Activated B cell treated with CpG ODN at 0.5 μM for 24 hours (primary cell): Measurements from ENCODE around the gene MRGPRE. TPM values are rescaled to one million over a fixed set of nuclear protein-coding genes. Genes with fewer than 3 reads are reported as not detected.

Source experiments
- ATAC-seq: fragments of 200-7000 bp; cut with Tn5 transposase; one replicate; pipeline ENCODE4 v1.10.0; 2021; ENCODE audit warnings: low read depth, mild to moderate bottlenecking, moderate library complexity
- CTCF ChIA-PET: fragments of 350-600 bp; sonication (Branson Sonifier 250); formaldehyde crosslinking; loops from one replicate; lab custom pipeline; 2021; ENCODE audit warnings: antibody characterized with exemption; lab: Charles Lee
- POLR2A ChIA-PET: fragments of 350-600 bp; sonication (Branson Sonifier 250); formaldehyde crosslinking; loops from one replicate; lab custom pipeline; 2021; ENCODE audit warnings: antibody characterized with exemption; lab: Charles Lee
- DNase-seq: peaks from one replicate; pipeline ENCODE4 v3.0.0; 2022
- H3K27ac Mint-ChIP-seq: one replicate; pipeline ENCODE4 v1.8.0; 2020; ENCODE audit warnings: mixed read lengths
- H3K27me3 Mint-ChIP-seq: one replicate; pipeline ENCODE4 v1.8.0; 2021; ENCODE audit warnings: mixed read lengths
- H3K36me3 Mint-ChIP-seq: one replicate; pipeline ENCODE4 v1.8.0; 2021; ENCODE audit warnings: low read depth, mixed read lengths
- H3K4me1 Mint-ChIP-seq: one replicate; pipeline ENCODE4 v1.8.0; 2021; ENCODE audit warnings: mixed read lengths
- H3K4me3 Mint-ChIP-seq: one replicate; pipeline ENCODE4 v1.8.0; 2020; ENCODE audit warnings: mild to moderate bottlenecking, mixed read lengths
- H3K9me3 Mint-ChIP-seq: one replicate; pipeline ENCODE4 v1.8.0; 2020; ENCODE audit warnings: mixed read lengths
- CTCF ChIP-seq: fragments of 200-600 bp; IDR thresholded peaks from one replicate; pipeline ENCODE4 v1.8.0; 2022; ENCODE audit warnings: antibody characterized with exemption, mild to moderate bottlenecking
- intact Hi-C: fragments of 100-400 bp; cut with micrococcal nuclease; formaldehyde crosslinking; loops from one replicate; pipeline ENCODE4 v1.15.1; 2024
- total RNA-seq: library from RNA; stranded (reverse); gene quantifications from 2 replicates; pipeline ENCODE4 v1.2.3, GENCODE V29; 2022

Gene MRGPRE
- total RNA-seq, 1 donor from 2014 or later: not detected

GRCh38 chr11:3245071-3245470 lies 12.9 kb upstream of the MRGPRE start:
- H3K27me3 Mint-ChIP-seq: peaks cover 6% of the 10 kb centered on the region
- DNase-seq (no peak), ATAC-seq (no peak)
- H3K4me3 Mint-ChIP-seq: no peak overlapping the region
- ChIA-PET POLR2A (no interaction called here), CTCF (no interaction called here)
- H3K36me3 Mint-ChIP-seq: no peaks in the 10 kb centered on the region
- TF ChIP-seq CTCF: no peak
- intact Hi-C loops: no loop called here
- no peaks in the 10 kb centered on the region for H3K4me1 Mint-ChIP-seq
- no peaks in the 10 kb centered on the region for H3K9me3 Mint-ChIP-seq
- no peak overlapping the region for H3K27ac Mint-ChIP-seq

DNA sequence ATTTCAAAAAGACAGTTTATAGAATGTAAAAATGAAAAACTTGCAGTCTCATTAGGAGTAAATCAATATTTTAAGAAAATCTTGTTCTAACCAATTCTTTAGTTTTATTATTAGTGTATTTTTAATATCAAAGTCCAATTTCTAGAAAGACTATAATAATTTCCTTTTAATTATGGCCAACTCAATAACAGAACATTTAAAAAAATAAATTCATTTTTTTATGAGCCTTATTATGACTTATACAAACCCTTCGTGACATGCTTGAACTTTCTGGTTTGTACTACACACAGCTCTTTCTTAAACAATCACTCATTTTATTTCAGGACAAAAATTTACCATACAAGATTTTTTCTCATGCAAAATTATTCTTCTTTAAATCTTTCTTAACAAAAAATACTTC lies 11.7 kb upstream of the MRGPRE start:
- H3K36me3 Mint-ChIP-seq: no peaks in the 10 kb centered on the region
- H3K27me3 Mint-ChIP-seq: peaks cover 6% of the 10 kb centered on the region
- no peak for TF ChIP-seq CTCF
- POLR2A ChIA-PET: no interaction called here
- ATAC-seq: no peak
- CTCF ChIA-PET: no interaction called here
- no peak overlapping the region for H3K4me3 Mint-ChIP-seq
- H3K27ac Mint-ChIP-seq: no peak overlapping the region
- no peaks in the 10 kb centered on the region for H3K9me3 Mint-ChIP-seq
- DNase-seq: no peak
- intact Hi-C loops: no loop called here
- H3K4me1 Mint-ChIP-seq: no peaks in the 10 kb centered on the region

- POLR2A ChIA-PET: no interaction called here
- H3K36me3 Mint-ChIP-seq: no peaks in the 10 kb centered on the region
Observed at GRCh38 chr11:3237119-3237518, 4.9 kb upstream of the MRGPRE start.

GRCh38 chr11:3234846-3235245 lies 2.6 kb upstream of the MRGPRE start:
- ChIA-PET CTCF (no interaction called here), POLR2A (no interaction called here)
- DNase-seq: no peak
- intact Hi-C loops: no loop called here
- no peak for TF ChIP-seq CTCF
- H3K9me3 Mint-ChIP-seq: no peaks in the 10 kb centered on the region
- no peaks in the 10 kb centered on the region for H3K36me3 Mint-ChIP-seq
- no peaks in the 10 kb centered on the region for H3K4me1 Mint-ChIP-seq
- no peak overlapping the region for H3K27ac Mint-ChIP-seq
- H3K4me3 Mint-ChIP-seq: no peak overlapping the region
- peaks cover 3% of the 10 kb centered on the region for H3K27me3 Mint-ChIP-seq
- no peak for ATAC-seq

More at GRCh38 chr11:3237119-3237518, 4.9 kb upstream of the MRGPRE start:
- no peak for DNase-seq
- CTCF ChIA-PET: no interaction called here
- H3K4me1 Mint-ChIP-seq: no peaks in the 10 kb centered on the region
- no peak overlapping the region for H3K4me3 Mint-ChIP-seq
- H3K9me3 Mint-ChIP-seq: no peaks in the 10 kb centered on the region
- no peak for TF ChIP-seq CTCF
- no peak for ATAC-seq
- no peak overlapping the region for H3K27ac Mint-ChIP-seq
- H3K27me3 Mint-ChIP-seq: peaks cover 1% of the 10 kb centered on the region
- intact Hi-C loops: no loop called here

DNA sequence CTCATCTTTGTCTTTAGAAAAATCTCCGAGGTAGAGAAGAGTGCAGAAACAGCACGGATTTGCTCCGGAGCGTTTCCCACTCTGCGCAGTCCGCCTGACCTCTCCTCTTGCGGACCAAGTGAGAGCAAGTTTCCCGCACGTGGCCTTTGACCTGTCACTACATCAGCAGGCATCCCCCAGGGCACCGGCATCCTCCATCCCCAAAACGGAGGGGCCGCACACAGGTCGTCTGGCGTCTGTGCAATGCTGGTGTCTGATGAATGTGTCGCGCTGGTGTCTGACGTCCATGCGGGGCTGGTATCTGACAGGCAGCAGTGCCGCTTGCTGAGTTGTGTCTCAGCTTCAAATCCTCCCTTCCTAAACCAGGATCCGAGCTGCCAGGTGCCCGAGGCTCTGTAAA lies 739 bp upstream of the MRGPRE start:
- Mint-ChIP-seq H3K36me3 (no peaks in the 10 kb centered on the region), H3K27ac (no peak overlapping the region), H3K27me3 (peaks cover 3% of the 10 kb centered on the region), H3K4me3 (no peak overlapping the region), H3K4me1 (no peaks in the 10 kb centered on the region), H3K9me3 (no peaks in the 10 kb centered on the region)
- ChIA-PET POLR2A (no interaction called here), CTCF (no interaction called here)
- TF ChIP-seq CTCF: no peak
- intact Hi-C loops: no loop called here
- ATAC-seq (no peak), DNase-seq (no peak)
